22Rv1 (cell line): ENCODE data around the gene UBN1.

ENCODE experiments used
- CTCF ChIP-seq: fragments of 450-650 bp; IDR thresholded peaks from 2 replicates; pipeline ENCODE4 v1.5.1; 2017; ENCODE audit warnings: mild to moderate bottlenecking
- ZFX ChIP-seq: fragments of 450-650 bp; IDR thresholded peaks from 2 replicates; pipeline ENCODE4 v1.6.1; 2017; ENCODE audit warnings: antibody characterized with exemption, borderline replicate concordance

- TF ChIP-seq CTCF (no peak), ZFX (no peak)
Observed at GRCh38 chr16:4884972-4885874, 37.9 kb downstream of the UBN1 start.
